ENCODE results near the gene SCARF2.

DNA sequence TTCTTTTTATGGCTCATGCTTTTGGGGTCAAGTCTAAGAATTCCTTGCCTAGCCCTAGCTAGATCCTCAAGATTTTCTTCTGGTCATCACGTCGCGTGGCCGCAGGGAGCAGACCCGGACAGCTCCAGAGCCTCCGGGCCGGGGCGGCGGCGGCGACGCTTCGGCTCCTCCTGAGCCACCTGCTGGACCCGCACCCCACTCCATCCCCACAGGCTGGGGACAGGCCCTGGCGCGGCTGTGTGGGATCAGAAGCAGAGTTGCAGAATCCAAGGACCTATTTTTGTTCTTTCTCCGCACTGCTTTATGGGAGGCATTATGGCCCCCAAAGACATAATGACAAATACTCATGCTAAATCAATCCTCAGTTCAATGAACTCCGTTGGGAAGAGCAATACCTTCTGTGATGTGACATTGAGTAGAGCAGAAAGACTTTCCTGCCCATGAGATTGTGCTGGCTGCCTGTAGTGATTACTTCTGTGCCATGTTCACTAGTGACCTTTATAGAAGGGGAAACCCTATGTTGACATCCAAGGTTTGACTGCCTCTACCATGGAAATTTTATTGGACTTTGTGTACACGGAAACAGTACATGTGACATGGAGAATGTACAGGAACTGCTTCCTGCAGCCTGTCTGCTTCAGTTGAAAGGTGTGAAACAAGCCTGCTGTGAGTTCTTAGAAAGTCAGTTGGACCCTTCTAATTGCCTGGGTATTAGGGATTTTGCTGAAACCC lies 12.4 kb upstream of the SCARF2 start:
- no peak for TF ChIP-seq ZFX (IDR thresholded peaks at IDR 0.05)
- TF ChIP-seq, protein P1, sequence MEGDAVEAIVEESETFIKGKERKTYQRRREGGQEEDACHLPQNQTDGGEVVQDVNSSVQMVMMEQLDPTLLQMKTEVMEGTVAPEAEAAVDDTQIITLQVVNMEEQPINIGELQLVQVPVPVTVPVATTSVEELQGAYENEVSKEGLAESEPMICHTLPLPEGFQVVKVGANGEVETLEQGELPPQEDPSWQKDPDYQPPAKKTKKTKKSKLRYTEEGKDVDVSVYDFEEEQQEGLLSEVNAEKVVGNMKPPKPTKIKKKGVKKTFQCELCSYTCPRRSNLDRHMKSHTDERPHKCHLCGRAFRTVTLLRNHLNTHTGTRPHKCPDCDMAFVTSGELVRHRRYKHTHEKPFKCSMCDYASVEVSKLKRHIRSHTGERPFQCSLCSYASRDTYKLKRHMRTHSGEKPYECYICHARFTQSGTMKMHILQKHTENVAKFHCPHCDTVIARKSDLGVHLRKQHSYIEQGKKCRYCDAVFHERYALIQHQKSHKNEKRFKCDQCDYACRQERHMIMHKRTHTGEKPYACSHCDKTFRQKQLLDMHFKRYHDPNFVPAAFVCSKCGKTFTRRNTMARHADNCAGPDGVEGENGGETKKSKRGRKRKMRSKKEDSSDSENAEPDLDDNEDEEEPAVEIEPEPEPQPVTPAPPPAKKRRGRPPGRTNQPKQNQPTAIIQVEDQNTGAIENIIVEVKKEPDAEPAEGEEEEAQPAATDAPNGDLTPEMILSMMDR (conservative IDR thresholded peaks at IDR 0.05), result no peak

All from C4-2B (cell line).